K562 (cell line): Measurements from ENCODE around the gene KRTCAP2. TPM values are rescaled to one million over a fixed set of nuclear protein-coding genes. Genes with fewer than 3 reads are reported as not detected.

Source experiments
- ADNP ChIP-seq: fragments of 200-800 bp; sonication (Bioruptor generic); IDR thresholded peaks from 2 replicates; pipeline ENCODE4 v1.6.1; 2016; ENCODE audit warnings: missing genetic modification characterization, missing compliant biosample characterization
- CCAR2 ChIP-seq: fragments of 200-400 bp; formaldehyde crosslinking; IDR thresholded peaks from 2 replicates; pipeline ENCODE4 v1.6.1; 2017; ENCODE audit warnings: mild to moderate bottlenecking, low read depth, low read length
- CHD1 ChIP-seq: fragments of 200-600 bp; sonication (generic); IDR thresholded peaks from one replicate; pipeline ENCODE4 v1.6.1; 2012; ENCODE audit warnings: mild to moderate bottlenecking, moderate library complexity, low read length, inconsistent platforms
- COPS2 ChIP-seq: fragments of 450-650 bp; conservative IDR thresholded peaks from 2 replicates; pipeline ENCODE4 v1.6.1; 2016; ENCODE audit warnings: mild to moderate bottlenecking, moderate library complexity
- ETV1 ChIP-seq: fragments of 450-650 bp; conservative IDR thresholded peaks from 2 replicates; pipeline ENCODE4 v1.6.1; 2016; ENCODE audit warnings: missing genetic modification characterization, control low read depth, low read depth, missing compliant biosample characterization
- FOS ChIP-seq: IDR thresholded peaks from 3 replicates; pipeline ENCODE4 v1.6.1; 2011; ENCODE audit not compliant: insufficient read length; ENCODE audit errors: extremely low read depth
- ILF3 ChIP-seq: fragments of 450-650 bp; IDR thresholded peaks from 2 replicates; pipeline ENCODE4 v1.6.1; 2018; ENCODE audit warnings: antibody characterized with exemption, mild to moderate bottlenecking, moderate library complexity, borderline replicate concordance
- MCM2 ChIP-seq: fragments of 450-650 bp; IDR thresholded peaks from 2 replicates; pipeline ENCODE4 v1.6.1; 2017; ENCODE audit warnings: low read depth, mild to moderate bottlenecking
- NELFE ChIP-seq: IDR thresholded peaks from 2 replicates; pipeline ENCODE4 v1.6.1; 2011; ENCODE audit warnings: mild to moderate bottlenecking; ENCODE audit not compliant: insufficient read depth, insufficient read length
- NFXL1 ChIP-seq: fragments of 450-650 bp; formaldehyde crosslinking; IDR thresholded peaks from 2 replicates; pipeline ENCODE4 v1.4.0; 2021; ENCODE audit warnings: mild to moderate bottlenecking
- POU5F1 ChIP-seq: fragments of 150-350 bp; IDR thresholded peaks from 2 replicates; pipeline ENCODE4 v1.6.1; 2014; ENCODE audit warnings: borderline replicate concordance, low read length, low read depth, mild to moderate bottlenecking; ENCODE audit not compliant: partially characterized antibody
- RBM22 ChIP-seq: fragments of 200-400 bp; formaldehyde crosslinking; IDR thresholded peaks from 2 replicates; pipeline ENCODE4 v1.6.1; 2018; ENCODE audit warnings: low read length, low read depth; ENCODE audit not compliant: poor library complexity, severe bottlenecking
- ZNF384 ChIP-seq: IDR thresholded peaks from 2 replicates; pipeline ENCODE4 v1.6.1; 2012; ENCODE audit warnings: low read depth, low read length, improper control_type of control experiment
- ZZZ3 ChIP-seq: fragments of 450-650 bp; IDR thresholded peaks from 2 replicates; pipeline ENCODE4 v1.6.1; 2016; ENCODE audit warnings: antibody characterized with exemption, mild to moderate bottlenecking, moderate library complexity
- polyA plus RNA-seq, 8 experiments: library from polyadenylated mRNA; depleted of rRNA in 4 of 8; stranded (reverse) in 5 of 8; unstranded in 3 of 8; fragments of >200 nt; fragmentation: Nextera tagmentation in 2 of 8; fragmentation: Illumina TruSeq in 1 of 8; extraction: Ambion mirVana in 2 of 8; extraction: Trizol in 1 of 8; gene quantifications; 2 replicates each; pipeline versions ENCODE4 v1.2.1 to v1.2.3, GENCODE V29; 2011 to 2014; ENCODE audit warnings: inconsistent platforms in 1 of 8, missing spikeins in 1 of 8
- total RNA-seq, 7 experiments: library from RNA; depleted of rRNA in 6 of 7; stranded (reverse); fragments of >200 nt in 6 of 7; fragmentation: Illumina TruSeq in 2 of 7; extraction: Trizol in 2 of 7; gene quantifications; 2 replicates each; pipeline versions ENCODE4 v1.2.1 to v1.2.3, GENCODE V29; 2011 to 2021; ENCODE audit warnings: low replicate concordance in 1 of 7
- TF ChIP-seq, protein P1 (sequence below): fragments of 450-650 bp; formaldehyde crosslinking; IDR thresholded peaks from 2 replicates; pipeline ENCODE4 v1.4.0; 2020; ENCODE audit warnings: mild to moderate bottlenecking, moderate library complexity
- TF ChIP-seq, protein P2 (sequence below): fragments of 250-450 bp; sonication (Bioruptor Pico); IDR thresholded peaks from 2 replicates; pipeline ENCODE4 v1.8.0; 2021; ENCODE audit warnings: borderline replicate concordance, mild to moderate bottlenecking, moderate library complexity; ENCODE audit not compliant: poor library complexity, severe bottlenecking
- TF ChIP-seq, protein P3 (sequence below): fragments of 250-450 bp; sonication (Bioruptor Pico); IDR thresholded peaks from 2 replicates; pipeline ENCODE4 v1.8.0; 2021; ENCODE audit warnings: moderate library complexity, mild to moderate bottlenecking, inconsistent platforms
- TF ChIP-seq, protein P4 (sequence below), 2 experiments: fragments of 450-650 bp; IDR thresholded peaks; 2 replicates each; pipeline ENCODE4 v1.6.1; 2016; ENCODE audit warnings: mild to moderate bottlenecking in 2 of 2, borderline replicate concordance in 1 of 2, low read depth in 1 of 2, moderate library complexity in 1 of 2

Gene KRTCAP2
- total and polyA plus RNA-seq, 9 of the 15 experiments (the other 6 are each of a cell fraction or from before 2014, with no cell fraction given): 126 to 436 (median 244) TPM

DNA sequence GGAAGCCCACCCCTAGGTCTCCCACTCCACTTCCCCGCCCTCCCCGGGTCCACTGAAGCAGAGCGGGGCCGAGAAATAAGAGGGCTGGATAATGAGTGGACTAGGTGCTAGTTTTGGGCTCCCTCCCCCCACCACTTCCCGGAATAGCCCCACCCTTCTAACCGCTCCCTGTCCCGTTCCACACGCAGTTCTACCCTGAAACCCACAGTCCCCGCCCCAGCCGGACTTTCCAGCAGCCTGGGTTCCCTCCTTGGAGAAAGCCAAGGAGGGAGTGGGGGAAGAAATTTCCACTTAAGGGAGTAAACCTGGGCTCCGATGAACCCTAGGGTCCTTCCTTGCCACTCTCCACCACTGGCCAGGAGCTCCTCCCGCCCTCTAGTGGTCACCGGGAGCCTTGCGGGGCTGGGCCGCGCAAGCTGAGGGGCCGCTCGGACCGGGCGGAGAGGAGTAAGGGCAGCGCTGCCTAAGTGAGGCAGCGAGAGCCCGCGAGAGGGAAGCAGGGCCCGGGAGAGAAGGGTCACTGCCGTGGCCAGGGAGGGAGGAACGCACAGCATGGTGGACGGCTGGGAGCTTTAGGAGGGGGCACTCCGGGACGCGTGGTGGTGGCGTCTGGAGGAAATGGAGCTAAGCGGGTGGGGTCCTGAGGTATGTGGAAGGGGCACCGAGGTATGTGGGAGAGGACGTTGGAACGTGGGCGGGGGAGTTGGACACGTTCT lies 20.3 kb upstream of the KRTCAP2 start (continued):
- TF ChIP-seq FOS (no peak), ZNF384 (no peak), ETV1 (tag) (no peak), COPS2 (no peak), ZZZ3 (no peak), MCM2 (no peak), CHD1 (peak; percentile 87), ILF3 (no peak; the same call in 1 of the 2 replicates), CCAR2 (no peak), ADNP (tag) (no peak), POU5F1 (no peak), NFXL1 (CRISPR knock-in tag) (no peak), RBM22 (no peak), NELFE (no peak)
- TF ChIP-seq, protein P1, sequence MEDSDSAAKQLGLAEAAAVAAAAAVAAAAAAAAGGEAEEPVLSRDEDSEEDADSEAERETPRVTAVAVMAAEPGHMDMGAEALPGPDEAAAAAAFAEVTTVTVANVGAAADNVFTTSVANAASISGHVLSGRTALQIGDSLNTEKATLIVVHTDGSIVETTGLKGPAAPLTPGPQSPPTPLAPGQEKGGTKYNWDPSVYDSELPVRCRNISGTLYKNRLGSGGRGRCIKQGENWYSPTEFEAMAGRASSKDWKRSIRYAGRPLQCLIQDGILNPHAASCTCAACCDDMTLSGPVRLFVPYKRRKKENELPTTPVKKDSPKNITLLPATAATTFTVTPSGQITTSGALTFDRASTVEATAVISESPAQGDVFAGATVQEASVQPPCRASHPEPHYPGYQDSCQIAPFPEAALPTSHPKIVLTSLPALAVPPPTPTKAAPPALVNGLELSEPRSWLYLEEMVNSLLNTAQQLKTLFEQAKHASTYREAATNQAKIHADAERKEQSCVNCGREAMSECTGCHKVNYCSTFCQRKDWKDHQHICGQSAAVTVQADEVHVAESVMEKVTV (CRISPR knock-in tag): peak; percentile 34; the same call in 1 of the 2 replicates
- TF ChIP-seq, protein P2, sequence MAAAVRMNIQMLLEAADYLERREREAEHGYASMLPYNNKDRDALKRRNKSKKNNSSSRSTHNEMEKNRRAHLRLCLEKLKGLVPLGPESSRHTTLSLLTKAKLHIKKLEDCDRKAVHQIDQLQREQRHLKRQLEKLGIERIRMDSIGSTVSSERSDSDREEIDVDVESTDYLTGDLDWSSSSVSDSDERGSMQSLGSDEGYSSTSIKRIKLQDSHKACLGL: no peak
- TF ChIP-seq, protein P3, sequence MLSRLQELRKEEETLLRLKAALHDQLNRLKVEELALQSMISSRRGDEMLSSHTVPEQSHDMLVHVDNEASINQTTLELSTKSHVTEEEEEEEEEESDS: no peak
- TF ChIP-seq, protein P4, sequence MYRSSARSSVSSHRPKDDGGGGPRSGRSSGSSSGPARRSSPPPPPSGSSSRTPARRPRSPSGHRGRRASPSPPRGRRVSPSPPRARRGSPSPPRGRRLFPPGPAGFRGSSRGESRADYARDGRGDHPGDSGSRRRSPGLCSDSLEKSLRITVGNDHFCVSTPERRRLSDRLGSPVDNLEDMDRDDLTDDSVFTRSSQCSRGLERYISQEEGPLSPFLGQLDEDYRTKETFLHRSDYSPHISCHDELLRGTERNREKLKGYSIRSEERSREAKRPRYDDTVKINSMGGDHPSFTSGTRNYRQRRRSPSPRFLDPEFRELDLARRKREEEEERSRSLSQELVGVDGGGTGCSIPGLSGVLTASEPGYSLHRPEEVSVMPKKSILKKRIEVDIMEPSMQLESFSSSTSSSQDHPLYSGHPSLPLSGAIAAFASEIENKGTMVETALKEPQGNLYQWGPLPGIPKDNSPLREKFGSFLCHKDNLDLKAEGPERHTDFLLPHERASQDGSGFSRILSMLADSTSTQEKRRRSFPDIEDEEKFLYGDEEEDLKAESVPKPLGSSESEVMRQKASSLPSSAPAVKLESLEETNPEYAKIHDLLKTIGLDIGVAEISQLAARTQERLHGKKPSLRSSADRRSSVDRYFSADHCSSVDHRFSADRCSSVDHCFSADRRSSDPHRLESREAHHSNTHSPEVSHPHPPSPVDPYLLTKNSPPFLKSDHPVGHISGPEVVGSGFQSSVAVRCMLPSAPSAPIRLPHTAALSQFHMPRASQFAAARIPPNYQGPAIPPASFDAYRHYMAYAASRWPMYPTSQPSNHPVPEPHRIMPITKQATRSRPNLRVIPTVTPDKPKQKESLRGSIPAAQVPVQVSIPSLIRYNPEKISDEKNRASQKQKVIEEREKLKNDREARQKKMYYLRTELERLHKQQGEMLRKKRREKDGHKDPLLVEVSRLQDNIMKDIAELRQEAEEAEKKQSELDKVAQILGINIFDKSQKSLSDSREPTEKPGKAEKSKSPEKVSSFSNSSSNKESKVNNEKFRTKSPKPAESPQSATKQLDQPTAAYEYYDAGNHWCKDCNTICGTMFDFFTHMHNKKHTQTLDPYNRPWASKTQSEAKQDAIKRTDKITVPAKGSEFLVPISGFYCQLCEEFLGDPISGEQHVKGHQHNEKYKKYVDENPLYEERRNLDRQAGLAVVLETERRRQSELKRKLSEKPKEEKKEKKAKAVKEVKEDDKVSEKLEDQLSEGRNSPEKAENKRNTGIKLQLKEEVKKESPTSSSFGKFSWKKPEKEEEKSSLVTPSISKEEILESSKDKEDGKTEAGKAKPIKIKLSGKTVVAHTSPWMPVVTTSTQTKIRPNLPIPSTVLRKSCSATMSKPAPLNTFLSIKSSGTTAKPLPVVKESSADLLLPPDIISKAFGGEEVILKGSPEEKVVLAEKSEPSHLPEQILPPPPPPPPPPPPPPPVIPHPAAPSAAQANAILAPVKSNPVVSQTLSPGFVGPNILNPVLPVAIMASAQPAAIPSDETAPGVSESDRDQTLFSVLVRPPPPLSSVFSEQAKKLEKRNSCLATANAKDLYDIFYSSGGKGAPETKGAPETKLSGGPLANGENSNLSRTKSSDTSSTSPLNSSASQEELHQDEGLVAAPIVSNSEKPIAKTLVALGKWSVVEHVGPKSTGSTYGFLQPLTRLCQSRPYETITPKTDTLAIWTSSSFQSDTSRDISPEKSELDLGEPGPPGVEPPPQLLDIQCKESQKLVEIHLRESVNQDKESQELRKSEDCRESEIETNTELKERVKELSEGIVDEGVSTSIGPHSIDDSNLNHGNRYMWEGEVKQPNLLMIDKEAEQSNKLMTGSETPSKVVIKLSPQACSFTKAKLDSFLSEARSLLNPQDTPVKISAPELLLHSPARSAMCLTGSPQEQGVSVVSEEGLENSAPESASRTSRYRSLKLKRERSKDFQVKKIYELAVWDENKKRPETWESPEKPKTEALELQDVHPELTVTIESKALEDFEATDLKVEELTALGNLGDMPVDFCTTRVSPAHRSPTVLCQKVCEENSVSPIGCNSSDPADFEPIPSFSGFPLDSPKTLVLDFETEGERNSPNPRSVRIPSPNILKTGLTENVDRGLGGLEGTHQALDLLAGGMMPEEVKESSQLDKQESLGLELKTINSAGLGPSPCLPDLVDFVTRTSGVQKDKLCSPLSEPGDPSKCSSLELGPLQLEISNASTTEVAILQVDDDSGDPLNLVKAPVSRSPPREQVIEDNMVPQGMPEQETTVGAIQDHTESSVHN (IDR thresholded peaks at IDR 0.05; ENCODE audit: borderline replicate concordance in 1 of 2, low read depth in 1 of 2): no peak
